Measurements from ENCODE around the gene NUDT1. TPM values are rescaled to one million over a fixed set of nuclear protein-coding genes. Genes with fewer than 3 reads are reported as not detected.

Gene NUDT1
- total RNA-seq, 1 experiment from 2014 or later = 84.7 TPM

DNA sequence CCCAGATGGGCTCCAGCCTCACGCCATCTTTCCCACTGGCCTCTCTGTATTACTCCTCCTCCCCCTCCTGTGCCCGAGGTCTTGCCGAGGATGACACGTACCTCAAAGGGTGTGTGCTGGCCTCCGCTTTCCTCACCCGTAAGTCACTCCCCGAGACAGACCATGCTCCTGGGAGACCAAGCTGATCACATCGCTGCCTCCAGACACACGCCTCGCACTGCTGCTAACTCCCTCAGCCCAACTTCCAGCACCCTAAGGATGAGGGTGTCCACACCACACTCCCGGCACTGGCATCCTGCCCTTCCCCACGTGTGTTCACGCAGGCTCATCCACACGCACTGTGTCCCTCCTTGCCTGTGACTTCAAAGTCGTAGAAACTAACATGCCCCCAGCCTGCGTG lies 33.3 kb upstream of the NUDT1 start:
- H2BK12ac ChIP-seq (ENCODE audit: insufficient read length, low read depth, low read length) = no peak overlapping the region
- no peak overlapping the region for H3K4ac ChIP-seq (ENCODE audit: low read depth, low read length)
- peaks cover 1 to 2% of the 10 kb centered on the region in 2 experiments; a peak in 2 of 5 replicates for H3K9me3 Mint-ChIP-seq
- no peak overlapping the region for H2BK15ac ChIP-seq (ENCODE audit: low read depth, low read length)
- H3K23ac ChIP-seq (ENCODE audit: insufficient read length, low read depth, low read length) = no peak overlapping the region
- no peak overlapping the region for H2AFZ ChIP-seq (ENCODE audit: low read length)
- H3K9ac ChIP-seq (ENCODE audit: extremely low read depth, insufficient read length, low read length) = no peak overlapping the region
- no peak overlapping the region for H3K4me3 Mint-ChIP-seq
- H3K4me1 Mint-ChIP-seq = no peaks in the 10 kb centered on the region
- H3K79me2 ChIP-seq (ENCODE audit: insufficient read depth, low read length) = no peaks in the 10 kb centered on the region
- H3K27ac Mint-ChIP-seq = peak overlapping the region; percentile 14 to 84 (median 30); a peak in 6 of 7 replicates
- no peaks in the 10 kb centered on the region for H3K27me3 Mint-ChIP-seq (ENCODE audit: low read depth)
- no CpG with 5 or more reads among the region's 16 CpGs for WGBS (ENCODE audit: extremely low coverage, insufficient read length, low lambda C conversion rate)
- no peaks in the 10 kb centered on the region for H3K79me1 ChIP-seq (ENCODE audit: insufficient read depth, low read depth, low read length, poor library complexity, severe bottlenecking)
- H4K91ac ChIP-seq (ENCODE audit: insufficient read length, low read depth, low read length) = no peak overlapping the region
- no peak overlapping the region for H2BK5ac ChIP-seq (ENCODE audit: insufficient read length, low read length)
- no peak overlapping the region for H2AK5ac ChIP-seq (ENCODE audit: insufficient read length, low read length)
- H3K27me3 ChIP-seq (ENCODE audit: insufficient read depth, low read length) = no peaks in the 10 kb centered on the region
- no peak overlapping the region for H2BK120ac ChIP-seq (ENCODE audit: low read depth, low read length, poor library complexity, severe bottlenecking)
- H3K56ac ChIP-seq (ENCODE audit: insufficient read length, low read depth, low read length) = no peak overlapping the region
- H3K4me2 ChIP-seq (ENCODE audit: insufficient read depth, insufficient read length, low read length) = no peak overlapping the region
- H2BK20ac ChIP-seq (ENCODE audit: low read depth, low read length, poor library complexity, severe bottlenecking) = no peak overlapping the region
- no peak for DNase-seq
- H3K4me1 ChIP-seq (ENCODE audit: insufficient read depth, low read length) = no peaks in the 10 kb centered on the region
- no peak overlapping the region for H3K27ac ChIP-seq (ENCODE audit: insufficient read length, low read depth, low read length)
- H3T11ph ChIP-seq (ENCODE audit: low read length) = no peak overlapping the region
- H3K18ac ChIP-seq (ENCODE audit: insufficient read length, low read depth, low read length) = no peak overlapping the region
- no peaks in the 10 kb centered on the region for H3K23me2 ChIP-seq (ENCODE audit: insufficient read length, low read depth, low read length, poor library complexity, severe bottlenecking)
- no peak overlapping the region for H3K14ac ChIP-seq (ENCODE audit: insufficient read depth, low read length)
- no peak overlapping the region for H4K5ac ChIP-seq (ENCODE audit: insufficient read length, low read depth, low read length)
- no peaks in the 10 kb centered on the region for H3K9me3 ChIP-seq (ENCODE audit: control insufficient read depth, low read depth, low read length)
- no peaks in the 10 kb centered on the region for H4K20me1 ChIP-seq (ENCODE audit: control insufficient read depth, insufficient read depth, insufficient read length)
- TF ChIP-seq, protein P1, sequence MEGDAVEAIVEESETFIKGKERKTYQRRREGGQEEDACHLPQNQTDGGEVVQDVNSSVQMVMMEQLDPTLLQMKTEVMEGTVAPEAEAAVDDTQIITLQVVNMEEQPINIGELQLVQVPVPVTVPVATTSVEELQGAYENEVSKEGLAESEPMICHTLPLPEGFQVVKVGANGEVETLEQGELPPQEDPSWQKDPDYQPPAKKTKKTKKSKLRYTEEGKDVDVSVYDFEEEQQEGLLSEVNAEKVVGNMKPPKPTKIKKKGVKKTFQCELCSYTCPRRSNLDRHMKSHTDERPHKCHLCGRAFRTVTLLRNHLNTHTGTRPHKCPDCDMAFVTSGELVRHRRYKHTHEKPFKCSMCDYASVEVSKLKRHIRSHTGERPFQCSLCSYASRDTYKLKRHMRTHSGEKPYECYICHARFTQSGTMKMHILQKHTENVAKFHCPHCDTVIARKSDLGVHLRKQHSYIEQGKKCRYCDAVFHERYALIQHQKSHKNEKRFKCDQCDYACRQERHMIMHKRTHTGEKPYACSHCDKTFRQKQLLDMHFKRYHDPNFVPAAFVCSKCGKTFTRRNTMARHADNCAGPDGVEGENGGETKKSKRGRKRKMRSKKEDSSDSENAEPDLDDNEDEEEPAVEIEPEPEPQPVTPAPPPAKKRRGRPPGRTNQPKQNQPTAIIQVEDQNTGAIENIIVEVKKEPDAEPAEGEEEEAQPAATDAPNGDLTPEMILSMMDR (conservative IDR thresholded peaks at IDR 0.05) = no peak
- no peak overlapping the region for H4K8ac ChIP-seq (replicated peaks; ENCODE audit: insufficient read length, low read depth, low read length)
- peaks cover 35 to 68% (median 66%) of the 10 kb centered on the region in 3 experiments for H3K36me3 Mint-ChIP-seq (ENCODE audit: insufficient read depth in 1 of 3, low read depth in 3 of 3)
